Measurements from ENCODE around the gene KCNJ14. TPM values are rescaled to one million over a fixed set of nuclear protein-coding genes. Genes with fewer than 3 reads are reported as not detected.

The KCNJ14 gene
- total and polyA plus RNA-seq, 2 of the 4 experiments (the other 2 are of a cell fraction), result 0.18 to 0.39 TPM

GRCh38 chr19:48455908-48456562 lies 661 bp downstream of the KCNJ14 start:
- H3K9me1 ChIP-seq (ENCODE audit: insufficient read depth, low read length), result no peaks in the 10 kb centered on the region
- no peak overlapping the region for H3K14ac ChIP-seq (replicated peaks; ENCODE audit: low read depth, low read length)
- ChIA-PET CTCF (no interaction called here), POLR2A (ENCODE audit: unreplicated experiment) (no interaction called here)
- H2AFZ ChIP-seq (replicated peaks; ENCODE audit: low read length, poor library complexity), result no peak overlapping the region
- no peak overlapping the region for H3K4ac ChIP-seq (ENCODE audit: low read depth, low read length)
- H3K9ac ChIP-seq (ENCODE audit: low read depth, low read length), result no peak overlapping the region
- BruUV-seq (replicated peaks), result no TSS peak
- H4K8ac ChIP-seq (ENCODE audit: low read depth in 2 of 2, low read length in 2 of 2), result no peak overlapping the region
- intact Hi-C loops (cut with micrococcal nuclease) (no loop called here), dilution Hi-C loops (cut with HindIII; ENCODE audit: low sequenced_read_pairs, unreplicated experiment) (no loop called here), in situ Hi-C loops (cut with MboI; ENCODE audit: low sequenced_read_pairs) (no loop called here)
- no peaks in the 10 kb centered on the region for H3K4me1 ChIP-seq (ENCODE audit: control insufficient read depth, insufficient read depth, low read length)
- no peak for DNase-seq
- H2BK120ac ChIP-seq (ENCODE audit: low read depth, low read length), result no peak overlapping the region
- no peak overlapping the region for H3K27ac ChIP-seq (ENCODE audit: insufficient read depth, low read length)
- no peak overlapping the region for H2AK5ac ChIP-seq (ENCODE audit: low read depth, low read length)
- H3K9me3 ChIP-seq (ENCODE audit: control insufficient read depth, insufficient read depth, low read length), result no peaks in the 10 kb centered on the region
- H2BK5ac ChIP-seq (ENCODE audit: low read depth, low read length, poor library complexity, severe bottlenecking), result no peak overlapping the region
- H2BK20ac ChIP-seq (ENCODE audit: low read depth, low read length), result no peak overlapping the region
- peaks cover 8% of the 10 kb centered on the region for H4K20me1 ChIP-seq (ENCODE audit: insufficient read depth, low read length)
- H3K79me1 ChIP-seq (ENCODE audit: low read depth in 1 of 2, low read length in 2 of 2), result peaks cover 7 to 21% of the 10 kb centered on the region in 2 experiments
- no peak overlapping the region for H2BK15ac ChIP-seq (ENCODE audit: low read depth, low read length)
- no peak overlapping the region for H3K23ac ChIP-seq (ENCODE audit: low read depth, low read length)
- H3K27me3 ChIP-seq (ENCODE audit: control insufficient read depth, insufficient read depth, low read length), result no peaks in the 10 kb centered on the region
- no peak overlapping the region for H4K5ac ChIP-seq (ENCODE audit: low read depth, low read length)
- no peak overlapping the region for H3K4me2 ChIP-seq (ENCODE audit: low read depth, low read length)
- H4K91ac ChIP-seq (ENCODE audit: insufficient read depth, low read depth, low read length), result no peak overlapping the region
- H3K36me3 ChIP-seq (ENCODE audit: control insufficient read depth, insufficient read depth, low read length), result peaks cover 44% of the 10 kb centered on the region
- TF ChIP-seq BHLHE40 (IDR thresholded peaks at IDR 0.05; ENCODE audit: low read depth, low read length) (no peak), FOS (IDR thresholded peaks at IDR 0.05; ENCODE audit: low read depth, low read length) (no peak), MXI1 (IDR thresholded peaks at IDR 0.05; ENCODE audit: borderline replicate concordance, low read depth, low read length) (no peak), RAD21 (IDR thresholded peaks at IDR 0.05; ENCODE audit: low read length) (no peak), CEBPB (IDR thresholded peaks at IDR 0.05; ENCODE audit: low read depth, low read length) (no peak), RCOR1 (IDR thresholded peaks at IDR 0.05; ENCODE audit: insufficient replicate concordance, low read length) (no peak), MAFK (IDR thresholded peaks at IDR 0.05; ENCODE audit: low read depth, low read length) (no peak), MAZ (IDR thresholded peaks at IDR 0.05; ENCODE audit: borderline replicate concordance, low read depth, low read length) (no peak), USF2 (IDR thresholded peaks at IDR 0.05; ENCODE audit: low read depth, low read length) (no peak), SMC3 (IDR thresholded peaks at IDR 0.05; ENCODE audit: low read depth, low read length) (no peak), ELK1 (IDR thresholded peaks at IDR 0.05; ENCODE audit: borderline replicate concordance, low read depth, low read length) (no peak), CHD1 (IDR thresholded peaks at IDR 0.05; ENCODE audit: low read depth, low read length) (no peak), CTCF (conservative IDR thresholded peaks at IDR 0.05; ENCODE audit: low read depth, low read length) (no peak)
- no peak overlapping the region for H3K18ac ChIP-seq (ENCODE audit: low read depth, low read length)
- peak overlapping the region; percentile 16 for H2AK9ac ChIP-seq (replicated peaks; ENCODE audit: low read depth, low read length, poor library complexity)
- no peak overlapping the region for H3K56ac ChIP-seq (ENCODE audit: extremely low read depth, insufficient read depth, low read length)
- WGBS, 2 experiments (ENCODE audit: extremely low coverage in 2 of 2, insufficient read length in 1 of 2), result no CpG with 5 or more reads among the region's 11 CpGs
- no peak for ATAC-seq (ENCODE audit: low read depth)
- no peak overlapping the region for H3K4me3 ChIP-seq (ENCODE audit: insufficient read depth, low read depth, low read length)

Measured in IMR-90 (cell line).